Stimulated activated CD8-positive, alpha-beta memory T cell treated with anti-CD3 and anti-CD28 coated beads, Interleukin-4, amount 100 ng/mL, for 48 hours (primary cell): ENCODE measurements around the gene SPRN.
"Not testable (repeated sequence)": the region's sequence is repeated elsewhere in the genome, so short reads cannot be mapped to it uniquely, and the experiment has no call there.

ENCODE experiments used
- DNase-seq: peaks from one replicate; pipeline ENCODE4 v3.0.0-alpha.2; 2020

Gene SPRN

DNA sequence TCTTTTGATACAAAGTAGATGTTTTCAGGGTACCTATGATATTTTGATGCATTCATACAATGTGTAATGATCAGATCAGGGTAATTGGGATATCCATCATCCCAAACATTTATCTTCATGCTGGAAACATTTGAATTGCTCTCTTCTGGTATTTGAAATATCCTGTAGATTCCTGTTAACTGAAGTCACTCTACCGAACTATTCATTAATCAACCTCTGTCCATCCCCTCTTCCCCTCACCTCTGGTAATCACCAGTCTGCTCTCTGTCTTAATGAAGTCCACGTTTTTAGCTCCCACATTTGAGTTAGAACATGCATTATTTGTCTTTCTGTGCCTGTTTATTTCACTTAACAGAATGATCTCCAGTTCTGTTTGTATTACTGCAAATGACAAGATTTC is 19.2 kb downstream of the SPRN start:
- no peak for DNase-seq

DNA sequence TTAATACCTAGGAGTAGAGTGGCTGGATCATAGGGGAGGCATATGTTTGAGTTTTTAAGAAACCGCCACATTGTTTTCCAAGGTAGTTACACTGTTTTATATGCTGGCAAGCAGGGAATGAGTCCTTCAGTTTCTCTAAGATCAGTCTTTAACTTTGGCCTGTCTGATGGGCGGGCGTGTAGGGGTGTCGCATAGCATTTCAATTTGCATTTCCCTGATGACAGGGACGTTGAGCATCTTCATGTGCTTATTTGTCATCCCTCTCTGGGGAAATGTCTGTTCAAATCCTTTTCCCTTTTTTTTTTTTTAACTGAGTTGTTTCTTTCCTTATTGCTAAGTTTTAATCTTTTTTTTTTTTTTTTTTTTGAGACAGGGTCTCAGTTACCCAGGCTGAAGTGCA is 20.6 kb downstream of the SPRN start:
- DNase-seq: no peak

DNA sequence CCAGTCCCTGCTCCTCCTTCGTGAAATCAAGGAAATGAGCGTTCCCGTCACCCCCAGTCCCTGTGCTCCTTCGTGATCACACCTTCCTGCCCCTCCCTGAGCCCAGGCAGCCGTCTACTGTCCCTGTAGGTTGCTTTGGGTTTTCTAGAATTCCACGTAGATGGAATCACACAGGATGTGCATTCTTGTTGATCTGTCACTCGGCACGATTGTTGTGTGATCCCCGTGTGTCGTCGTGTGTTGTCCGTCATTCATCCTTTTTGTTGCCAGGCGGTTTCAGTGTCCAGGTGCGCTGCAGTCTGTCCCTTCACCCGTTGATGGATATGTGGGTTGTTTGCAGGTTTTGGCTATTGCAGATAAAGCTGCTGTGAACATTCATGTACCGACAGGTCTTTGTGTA is 21.1 kb downstream of the SPRN start:
- no peak for DNase-seq

DNA sequence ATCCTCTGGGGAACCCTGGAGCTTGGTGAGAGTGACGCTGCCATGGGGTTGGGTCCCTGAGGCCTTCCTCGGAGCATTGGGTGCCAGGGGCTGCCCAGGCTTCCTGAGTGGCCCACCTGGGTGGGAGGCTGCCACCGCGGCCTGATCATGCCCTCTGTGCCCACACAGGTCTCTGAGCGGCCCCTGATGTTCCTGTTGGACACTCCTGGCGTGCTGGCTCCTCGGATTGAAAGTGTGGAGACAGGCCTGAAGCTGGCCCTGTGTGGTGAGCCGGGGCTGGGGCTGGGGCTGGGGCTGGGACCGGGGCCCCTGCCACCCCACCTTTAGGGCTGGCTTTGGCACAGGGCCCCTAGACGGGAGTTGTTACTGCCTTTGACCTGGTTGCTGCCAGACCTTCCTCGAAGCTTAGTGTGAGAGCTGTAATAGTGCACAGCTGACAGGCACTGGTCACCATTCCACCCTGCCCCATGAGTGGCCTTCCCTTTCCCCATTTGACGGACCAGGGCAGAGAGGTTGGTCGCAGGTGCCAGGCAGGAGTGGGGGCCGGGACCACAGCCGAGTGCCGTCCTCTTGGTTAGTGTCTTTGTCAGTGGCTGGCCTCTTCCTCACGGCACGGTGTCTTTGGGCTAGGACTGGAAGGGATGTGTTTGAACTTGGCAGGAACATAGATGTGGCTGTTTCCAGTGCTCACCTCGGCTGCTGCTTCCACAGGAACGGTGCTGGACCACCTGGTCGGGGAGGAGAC is 22.3 kb downstream of the SPRN start:
- no peak for DNase-seq

DNA sequence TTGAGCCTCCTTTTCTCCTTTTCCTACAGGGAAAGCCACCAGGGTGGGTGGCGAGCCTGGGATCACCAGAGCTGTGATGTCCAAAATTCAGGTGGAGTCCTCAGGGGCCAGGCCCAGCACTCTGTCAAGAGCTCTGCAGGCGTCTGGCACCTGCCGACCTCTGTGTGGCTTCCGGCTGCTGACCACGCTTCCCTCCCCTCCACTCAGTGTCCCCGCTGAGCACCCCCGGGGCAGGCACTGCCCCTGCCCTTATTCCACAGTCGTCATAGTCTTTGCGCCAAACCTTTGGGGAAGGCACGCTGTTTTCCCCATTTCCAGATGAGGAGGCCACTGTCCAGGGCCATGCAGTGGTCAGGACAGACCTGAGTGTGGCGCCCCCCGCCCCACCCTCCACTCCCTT is 22.9 kb downstream of the SPRN start:
- no peak for DNase-seq

DNA sequence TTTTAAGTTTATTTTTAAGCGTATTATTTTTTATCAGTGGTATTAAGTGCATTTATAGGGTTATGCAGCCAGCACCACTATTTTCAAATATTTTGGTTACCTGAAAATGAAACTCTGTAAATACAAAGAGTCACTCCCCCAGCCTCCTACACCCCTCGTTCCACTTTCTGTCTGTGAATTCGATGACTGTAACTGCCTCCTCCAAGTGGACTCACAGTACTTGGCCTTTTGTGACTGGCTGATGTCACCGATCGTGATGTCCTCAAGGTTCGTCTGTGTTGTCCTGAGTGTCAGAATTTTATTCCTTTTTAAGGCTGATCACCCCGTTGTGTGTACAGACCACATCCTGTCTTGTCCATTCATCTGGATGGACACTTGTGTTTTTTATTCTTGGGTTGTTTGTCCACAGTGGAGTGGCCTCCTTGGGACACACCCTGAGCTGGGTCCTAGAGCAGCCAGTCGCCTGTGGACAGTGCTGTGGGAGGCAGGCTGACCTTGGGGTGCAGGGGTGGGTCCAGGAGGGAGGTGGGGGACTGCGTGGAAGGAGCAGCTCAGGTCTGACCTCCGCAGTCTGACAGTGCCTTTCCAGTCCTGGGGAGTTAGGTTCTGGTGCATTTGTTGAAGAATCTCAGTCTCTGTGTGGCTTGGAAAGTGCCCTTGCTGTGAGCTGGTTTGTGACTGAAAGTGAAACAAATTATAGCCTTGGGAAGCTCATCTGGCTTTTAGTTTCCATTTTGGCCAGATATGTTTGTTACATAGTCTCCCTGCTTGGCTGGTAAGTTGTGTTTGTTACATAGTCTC is 23.6 kb downstream of the SPRN start:
- peak; percentile 23 for DNase-seq

DNA sequence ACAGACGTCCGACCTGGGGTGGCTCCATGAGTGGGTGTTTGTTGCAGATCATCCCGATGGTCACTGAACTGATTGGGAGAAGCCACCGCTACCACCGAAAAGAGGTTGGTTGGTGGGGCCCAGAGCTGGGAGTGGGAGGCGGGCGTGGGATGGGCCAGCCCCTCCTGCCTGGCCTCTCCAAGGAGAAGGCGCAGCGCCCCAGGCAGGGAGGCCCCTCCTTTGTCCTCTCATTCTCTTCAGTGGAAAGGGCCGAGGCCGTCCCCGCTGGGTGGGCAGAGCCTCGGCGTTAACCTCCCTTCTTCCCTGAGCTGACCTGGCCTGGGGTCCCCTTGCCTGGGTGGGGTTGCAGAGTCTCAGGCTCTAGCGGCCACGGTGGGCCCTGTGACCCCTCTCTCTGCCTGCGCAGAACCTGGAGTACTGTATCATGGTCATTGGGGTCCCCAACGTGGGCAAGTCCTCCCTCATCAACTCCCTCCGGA is 25.3 kb downstream of the SPRN start:
- DNase-seq: no peak

DNA sequence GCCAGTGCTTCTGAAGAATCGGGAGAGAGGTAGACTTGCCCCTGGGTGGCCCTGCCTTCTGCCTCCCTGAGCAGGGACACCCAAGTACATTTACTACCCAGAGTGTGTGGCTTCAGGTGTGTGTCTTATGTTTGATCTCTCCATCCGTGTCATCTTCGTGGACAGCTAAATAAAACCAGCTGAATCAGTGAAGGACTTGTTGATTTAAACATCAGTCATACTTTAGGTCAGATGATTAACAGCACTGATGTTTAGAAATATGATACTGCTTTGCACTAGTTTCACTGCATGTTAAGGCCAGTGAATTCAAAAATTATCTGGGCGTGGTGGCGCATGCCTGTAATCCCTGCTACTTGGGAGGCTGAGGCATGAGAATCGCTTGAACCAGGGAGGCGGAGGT is 26.5 kb downstream of the SPRN start:
- no peak for DNase-seq

DNA sequence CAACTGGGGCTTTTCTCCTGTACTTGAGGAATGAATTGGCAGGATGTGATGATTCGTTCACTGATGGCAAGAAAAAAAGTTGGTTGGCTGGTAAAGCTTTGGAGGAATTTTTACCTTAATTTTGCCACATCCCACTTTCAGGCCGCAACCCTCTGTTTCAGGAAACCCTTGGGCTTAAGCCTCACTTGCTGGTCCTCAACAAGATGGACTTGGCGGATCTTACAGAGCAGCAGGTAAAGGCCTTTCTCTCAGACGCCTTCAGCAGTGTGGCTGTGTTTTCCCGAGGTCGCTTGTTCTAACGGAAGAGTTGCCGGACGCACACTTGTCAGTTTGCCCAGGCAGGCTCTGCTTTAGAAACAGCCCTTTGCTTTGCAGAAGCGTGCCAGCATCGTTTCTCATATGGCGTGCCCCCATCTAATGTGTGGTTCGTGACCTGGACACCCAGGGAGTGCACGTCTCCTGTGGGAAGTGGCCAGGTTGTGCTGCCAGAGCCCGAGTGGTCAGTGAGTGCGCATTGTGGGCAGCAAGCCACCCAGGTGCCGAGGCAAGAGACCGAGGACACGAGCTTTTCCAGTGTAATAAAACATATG is 28.3 kb downstream of the SPRN start:
- peak; percentile 20 for DNase-seq

DNA sequence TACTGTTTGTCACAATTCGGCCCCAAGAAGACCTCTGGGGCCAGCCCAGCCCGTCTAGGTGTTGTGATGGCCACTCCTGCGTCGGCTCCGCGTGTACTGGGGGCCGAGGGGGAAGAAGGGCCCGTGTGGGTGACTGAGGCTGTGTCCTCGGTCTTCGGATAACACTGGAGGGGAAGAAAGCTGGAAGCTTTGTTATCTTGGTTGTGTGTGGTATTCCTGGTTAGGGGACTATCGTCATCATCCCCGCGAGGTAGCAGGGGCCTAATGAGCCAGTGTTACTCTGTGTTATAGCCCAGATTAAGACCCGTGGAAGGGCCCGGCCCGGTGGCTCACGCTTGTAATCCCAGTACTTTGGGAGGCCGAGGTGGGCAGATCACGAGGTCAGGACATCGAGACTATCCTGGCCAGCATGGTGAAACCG is 29.6 kb downstream of the SPRN start:
- DNase-seq: peak; percentile 31

DNA sequence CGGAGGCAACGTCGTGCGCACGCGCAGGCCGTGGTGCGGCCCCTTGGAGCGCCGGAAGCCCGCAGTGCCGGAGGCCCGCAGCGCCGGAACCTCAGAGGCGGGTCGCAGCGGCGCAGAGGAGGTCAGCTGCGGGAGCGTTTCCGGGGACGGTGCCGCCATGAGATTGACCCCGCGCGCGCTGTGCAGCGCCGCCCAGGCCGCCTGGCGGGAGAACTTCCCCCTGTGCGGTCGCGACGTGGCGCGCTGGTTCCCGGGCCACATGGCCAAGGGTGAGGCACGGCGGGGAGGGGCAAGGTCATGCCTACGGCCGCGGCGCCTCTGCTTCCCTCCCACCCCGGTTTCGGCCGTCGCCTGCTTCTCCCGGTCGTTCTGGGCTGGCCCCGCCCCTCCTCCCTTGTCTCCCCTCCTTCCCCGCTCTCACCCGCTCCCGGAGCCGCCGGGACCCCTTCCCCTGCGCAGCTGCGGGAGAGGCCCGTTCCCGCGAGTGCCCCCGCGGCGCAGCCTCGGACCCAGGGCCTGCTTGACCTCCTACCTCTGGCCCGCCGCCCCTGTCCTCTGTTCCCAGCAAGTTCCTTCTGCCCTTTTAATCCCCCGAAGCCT is 30.3 kb downstream of the SPRN start, which contains the start of gene MTG1:
MTG1 (plus strand) TSS at position 94 of the 600 bp plus-strand sequence; CDS start at position 158, 64 bp downstream.
- peak; percentile 98 for DNase-seq

DNA sequence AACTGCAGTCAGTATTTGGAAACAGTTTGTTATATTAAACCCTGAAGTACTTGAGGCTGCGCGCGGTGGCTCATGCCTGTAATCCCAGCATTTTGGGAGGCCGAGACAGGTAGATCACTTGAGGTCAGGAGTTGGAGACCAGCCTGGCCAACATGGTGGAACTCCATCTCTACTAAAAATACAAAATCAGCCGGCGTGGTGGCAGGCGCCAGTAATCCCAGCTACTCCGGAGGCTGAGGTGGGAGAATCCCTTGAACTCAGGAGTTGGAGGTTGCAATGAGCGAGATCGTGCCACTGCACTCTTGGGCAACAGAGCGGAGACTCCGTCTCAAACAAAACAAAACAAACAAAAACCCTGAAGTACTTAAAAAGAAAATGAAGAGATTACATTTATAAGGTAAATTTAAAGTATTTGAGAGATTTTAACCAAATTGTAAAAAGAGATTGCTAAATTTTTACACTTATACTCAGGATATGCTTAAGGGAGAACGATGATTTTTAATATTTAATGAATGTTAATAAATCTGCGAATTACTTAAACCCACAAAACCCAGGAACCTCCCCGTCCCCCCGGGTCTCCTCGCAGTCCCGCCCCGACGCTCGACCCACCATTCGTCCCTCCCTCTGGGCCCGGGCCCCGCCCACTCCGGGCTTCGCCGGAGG is 30.9 kb downstream of the SPRN start:
- DNase-seq: peak; percentile 25

DNA sequence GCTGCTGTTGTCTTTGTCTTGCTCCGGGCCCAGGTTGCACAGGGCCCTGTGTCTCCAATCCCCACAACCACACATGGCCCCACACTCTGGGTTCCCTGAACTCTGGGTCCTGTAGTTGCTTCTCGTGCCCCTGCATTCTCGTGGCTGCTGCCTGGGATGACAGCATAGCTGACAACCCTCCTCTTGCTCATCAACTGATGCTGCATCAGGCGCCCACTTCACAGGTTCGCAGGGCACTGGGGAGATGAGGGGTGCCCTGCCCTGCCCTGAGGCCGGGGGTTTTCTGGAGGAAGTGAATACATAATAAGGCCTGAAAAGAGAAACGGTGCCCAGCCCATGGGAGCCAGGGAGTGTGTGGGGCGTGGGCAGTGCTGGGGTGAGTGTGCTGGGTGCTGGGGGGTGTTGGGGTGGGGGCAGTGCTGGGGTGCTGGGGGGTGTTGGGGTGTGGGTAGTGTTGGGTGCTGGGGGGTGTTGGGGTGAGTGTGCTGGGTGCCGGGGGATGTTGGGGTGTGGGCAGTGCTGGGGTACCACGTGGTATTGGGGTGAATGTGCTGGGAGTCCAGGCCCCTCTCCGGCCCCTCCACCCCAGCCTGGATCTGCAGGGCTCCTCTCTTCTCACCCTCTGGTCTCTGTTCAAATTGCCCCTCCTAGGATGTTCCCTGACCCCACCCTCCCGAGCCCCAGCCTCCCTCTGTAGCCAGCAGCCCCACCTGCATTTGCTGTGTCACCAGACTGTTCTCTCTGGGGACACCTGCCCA is 32.5 kb downstream of the SPRN start:
- peak; percentile 73 for DNase-seq

DNA sequence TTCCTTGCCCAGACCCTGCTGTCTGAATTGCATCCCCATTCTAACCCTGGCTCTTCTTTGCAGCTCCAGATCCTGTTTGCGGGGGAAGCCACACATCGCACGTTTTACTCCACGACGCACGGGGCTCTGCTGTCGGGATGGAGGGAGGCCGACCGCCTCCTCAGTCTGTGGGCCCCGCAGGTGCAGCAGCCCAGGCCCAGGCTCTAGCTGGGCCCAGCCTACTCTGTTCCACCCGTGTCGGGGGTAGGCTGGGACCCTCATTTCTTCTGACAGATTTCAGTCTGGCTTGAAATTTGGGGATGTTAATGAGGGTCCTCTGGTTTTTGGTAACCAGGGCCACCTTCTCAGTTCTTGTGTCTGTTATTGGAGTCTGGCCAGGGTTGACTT is 33.2 kb downstream of the SPRN start:
- peak; percentile 25 for DNase-seq

DNA sequence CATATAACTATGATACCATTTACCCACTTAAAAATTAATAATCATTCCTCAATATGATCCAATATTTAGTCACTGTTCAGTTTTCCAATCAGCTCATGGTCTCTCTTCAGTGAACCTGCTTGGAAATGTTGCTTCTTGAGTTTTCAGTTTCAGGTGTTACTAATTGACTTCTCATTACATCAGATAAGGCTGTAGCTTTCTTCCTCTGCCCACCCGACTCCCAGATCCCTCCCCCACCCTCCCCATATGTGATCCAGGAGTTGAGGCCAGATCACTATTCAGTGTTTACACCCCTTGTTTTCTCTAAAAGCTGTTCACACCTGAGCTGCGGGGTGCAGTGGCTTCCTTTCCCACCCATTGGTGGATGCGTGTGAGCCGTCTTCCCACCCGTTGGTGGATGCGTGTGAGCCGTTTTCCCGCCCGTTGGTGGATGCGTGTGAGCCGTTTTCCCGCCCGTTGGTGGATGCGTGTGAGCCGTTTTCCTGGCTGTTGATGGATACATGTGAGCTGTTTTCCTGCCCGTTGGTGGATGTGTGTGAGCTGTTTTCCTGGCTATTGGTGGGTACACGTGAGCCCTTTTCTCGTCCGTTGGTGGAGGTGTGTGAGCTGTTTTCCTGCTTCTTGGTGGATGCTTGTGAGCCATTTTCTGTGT is 33.7 kb downstream of the SPRN start:
- peak; percentile 36 for DNase-seq

DNA sequence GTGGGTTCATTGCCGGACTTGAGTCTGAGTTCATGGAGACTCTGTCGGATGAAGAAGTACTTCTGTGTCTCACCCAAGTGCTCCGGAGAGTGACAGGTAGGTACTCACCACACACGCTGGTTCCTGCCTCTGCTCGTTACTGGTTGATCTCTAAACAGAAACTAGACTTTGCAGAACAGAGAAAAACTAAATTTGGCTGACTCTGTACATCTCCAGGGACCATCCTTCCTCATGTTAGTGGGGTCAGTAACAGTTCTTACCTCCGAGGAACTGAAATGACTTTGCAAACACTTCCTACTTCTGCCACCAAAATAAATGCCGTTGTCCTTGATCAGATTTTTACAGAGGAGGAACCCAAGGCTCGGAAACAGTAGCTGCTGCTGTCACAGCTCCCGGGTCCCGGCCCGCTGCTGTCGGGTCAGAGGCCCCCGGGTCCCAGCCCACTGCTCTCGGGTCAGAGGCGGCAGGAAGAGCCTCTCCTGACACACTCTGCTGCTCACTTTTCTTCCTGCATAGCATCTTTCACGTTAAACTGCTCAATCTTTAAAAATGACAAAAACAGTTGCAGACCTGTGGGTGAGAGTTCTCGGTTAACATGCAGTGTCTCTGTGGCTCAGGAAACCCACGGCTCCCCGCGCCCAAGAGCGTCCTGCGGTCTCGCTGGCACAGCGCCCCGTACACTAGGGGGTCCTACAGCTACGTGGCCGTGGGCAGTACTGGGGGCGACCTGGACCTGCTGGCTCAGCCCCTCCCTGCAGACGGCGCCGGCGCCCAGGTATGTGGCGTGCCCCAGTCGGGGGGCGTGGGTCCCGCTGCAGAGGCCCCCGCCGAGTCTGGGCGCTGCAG is 35.2 kb downstream of the SPRN start:
- peak; percentile 59 for DNase-seq

DNA sequence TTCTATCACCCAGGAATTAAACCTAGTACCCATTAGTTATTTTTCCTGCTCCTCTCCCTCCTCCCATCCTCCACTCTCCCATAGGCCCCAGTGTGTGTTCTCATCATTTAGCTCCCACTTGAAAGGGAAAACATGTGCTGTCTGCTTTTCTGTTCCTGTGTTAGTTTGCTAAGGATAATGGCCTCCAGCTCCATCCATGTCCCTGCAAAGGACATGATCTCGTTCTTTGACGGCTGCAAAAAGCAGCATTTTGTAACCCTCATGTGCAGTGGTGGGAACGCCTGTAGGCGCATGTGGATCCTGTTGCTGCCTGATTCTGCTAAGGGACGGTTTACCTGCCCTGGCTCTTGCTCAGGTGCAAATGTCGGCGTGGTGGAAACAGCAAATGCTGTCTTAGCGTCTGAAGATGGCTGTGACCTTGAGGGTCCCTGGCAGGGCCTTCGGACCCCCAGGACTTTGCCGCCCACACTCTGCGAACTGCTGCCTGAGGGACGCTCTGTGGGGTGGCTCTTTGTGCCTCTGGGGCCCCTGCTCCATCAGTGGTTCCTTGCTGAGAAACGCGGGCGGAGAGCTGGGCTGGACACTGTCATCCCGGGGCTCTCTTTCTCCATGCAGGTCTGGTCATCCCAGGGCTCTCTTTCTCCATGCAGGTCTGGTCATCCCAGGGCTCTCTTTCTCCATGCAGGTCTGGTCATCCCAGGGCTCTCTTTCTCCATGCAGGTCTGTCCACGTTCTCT is 36.0 kb downstream of the SPRN start:
- peak; percentile 23 for DNase-seq

DNA sequence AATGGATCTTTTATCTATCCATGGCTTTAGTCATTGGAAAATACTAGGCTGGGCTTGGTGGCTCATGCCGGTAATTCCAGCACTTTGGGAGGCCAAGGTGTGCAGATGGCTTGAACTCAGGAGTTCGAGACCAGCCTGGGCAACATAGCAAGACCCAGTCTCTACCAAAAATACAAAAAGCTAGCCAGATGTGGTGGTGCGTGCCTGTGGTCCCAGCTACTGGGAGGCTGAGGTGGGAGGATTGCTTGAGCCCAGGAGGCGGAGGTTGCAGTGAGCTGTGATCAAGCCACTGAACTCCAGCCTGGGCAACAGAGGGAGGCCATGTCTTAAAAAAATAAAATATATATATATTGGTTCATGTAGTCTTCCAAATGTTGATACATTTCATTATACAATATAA is 37.5 kb downstream of the SPRN start:
- DNase-seq: not testable (repeated sequence)

DNA sequence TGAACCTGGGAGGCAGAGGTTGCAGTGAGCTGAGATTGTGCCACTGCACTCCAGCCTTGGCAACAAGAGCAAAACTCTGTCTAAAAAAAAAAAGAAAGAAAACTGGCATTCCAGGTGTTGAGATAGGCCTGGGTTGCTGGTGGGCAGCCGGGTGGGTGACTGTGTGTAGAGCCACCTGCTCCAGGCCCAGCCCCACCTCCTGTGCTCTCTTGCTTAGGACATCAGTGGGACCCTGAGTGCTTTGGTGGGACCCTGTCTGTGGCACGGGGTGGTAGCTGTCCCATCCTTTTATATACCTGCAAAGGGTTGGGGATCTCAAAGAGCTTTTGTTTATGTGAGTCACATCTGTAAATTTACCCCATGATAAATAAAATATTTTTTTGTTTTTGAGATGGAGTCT is 39.2 kb downstream of the SPRN start:
- no peak for DNase-seq

DNA sequence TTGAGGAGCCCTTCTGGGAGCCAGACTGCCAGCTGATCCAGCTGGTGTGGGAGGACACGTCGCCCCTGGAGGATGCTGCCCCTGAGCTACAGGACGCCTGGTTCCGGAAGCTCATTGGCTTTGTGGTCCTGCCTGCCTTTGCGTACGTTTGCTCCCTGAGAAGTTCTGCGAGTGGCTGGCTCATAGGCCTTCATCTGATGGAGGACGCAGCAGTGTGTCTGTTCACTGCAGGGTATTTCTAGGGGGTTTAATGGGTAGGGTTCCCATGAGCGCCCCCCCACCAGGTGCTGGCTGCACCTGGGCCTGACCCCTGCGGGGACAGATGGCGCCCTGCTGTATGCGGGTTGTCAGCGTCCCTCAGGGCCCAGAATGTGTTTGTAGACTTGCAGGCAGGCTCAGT is 40.4 kb downstream of the SPRN start:
- no peak for DNase-seq
